Activated CD4-positive, alpha-beta T cell treated with anti-CD3 and anti-CD28 coated beads for 36 hours (primary cell): Measurements from ENCODE around the gene PALB2. TPM values are rescaled to one million over a fixed set of nuclear protein-coding genes. Genes with fewer than 3 reads are reported as not detected.

Experiments
- ATAC-seq: fragments of 200-7000 bp; cut with Tn5 transposase; one replicate; pipeline ENCODE4 v1.10.0; 2021; ENCODE audit warnings: mild to moderate bottlenecking, moderate library complexity
- CTCF ChIA-PET: fragments of 350-600 bp; sonication (Branson Sonifier 250); formaldehyde crosslinking; loops from one replicate; lab custom pipeline; 2021; ENCODE audit warnings: antibody characterized with exemption; lab: Charles Lee
- POLR2A ChIA-PET: fragments of 350-600 bp; sonication (Branson Sonifier 250); formaldehyde crosslinking; loops from one replicate; lab custom pipeline; 2021; ENCODE audit warnings: antibody characterized with exemption, inconsistent platforms; lab: Charles Lee
- DNase-seq: peaks from one replicate; pipeline ENCODE4 v3.0.0-alpha.2; 2020
- H3K27ac Mint-ChIP-seq: one replicate; pipeline ENCODE4 v1.8.0; 2021; ENCODE audit warnings: mixed read lengths
- H3K27me3 Mint-ChIP-seq: one replicate; pipeline ENCODE4 v1.8.0; 2021; ENCODE audit warnings: mixed read lengths
- H3K36me3 Mint-ChIP-seq: one replicate; pipeline ENCODE4 v1.8.0; 2021; ENCODE audit warnings: low read depth, mixed read lengths
- H3K4me1 Mint-ChIP-seq: one replicate; pipeline ENCODE4 v1.8.0; 2021; ENCODE audit warnings: mixed read lengths
- H3K4me3 Mint-ChIP-seq: one replicate; pipeline ENCODE4 v1.8.0; 2021; ENCODE audit warnings: mild to moderate bottlenecking, moderate library complexity, mixed read lengths
- H3K9me3 Mint-ChIP-seq: one replicate; pipeline ENCODE4 v1.8.0; 2021; ENCODE audit warnings: low read depth, mixed read lengths
- intact Hi-C, 2 experiments: fragments of 100-400 bp; cut with DNase I in 1 of 2; cut with micrococcal nuclease in 1 of 2; formaldehyde crosslinking; loops; one replicate each; pipeline versions ENCODE4 v1.14.2 to v1.15.1; 2022 to 2024; cut with DNase I, micrococcal nuclease
- total RNA-seq, 2 experiments: library from RNA; stranded (reverse); gene quantifications; one replicate each; pipeline ENCODE4 v1.2.3, GENCODE V29; 2021

Gene PALB2
- total RNA-seq, 2 experiments from 2014 or later, result 23.1 to 23.5 TPM

GRCh38 chr16:23564575-23565363, 76.3 kb downstream of the PALB2 start:
- ChIA-PET CTCF (interaction anchor here (0.5 kb wide), 1 partner anchor 21 kb away, joined by 3 read pairs; no protein-coding TSS in a partner anchor), POLR2A (no interaction called here)
- Mint-ChIP-seq H3K4me3 (no peak overlapping the region), H3K36me3 (peaks cover 59% of the 10 kb centered on the region), H3K27ac (no peak overlapping the region), H3K4me1 (peaks cover 10% of the 10 kb centered on the region), H3K27me3 (no peaks in the 10 kb centered on the region), H3K9me3 (no peaks in the 10 kb centered on the region)
- DNase-seq, result no peak
- no peak for ATAC-seq
- intact Hi-C loops, result no loop called here

- POLR2A ChIA-PET, result no interaction called here
- H3K27me3 Mint-ChIP-seq, result no peaks in the 10 kb centered on the region
These were observed 77.9 kb downstream of the PALB2 start for GRCh38 chr16:23563186-23563585.

GRCh38 chr16:23562505-23562904, 78.6 kb downstream of the PALB2 start:
- CTCF ChIA-PET, result no interaction called here
- POLR2A ChIA-PET, result no interaction called here
- H3K27ac Mint-ChIP-seq, result no peak overlapping the region

More at GRCh38 chr16:23563186-23563585, 77.9 kb downstream of the PALB2 start:
- CTCF ChIA-PET, result no interaction called here
- Mint-ChIP-seq H3K4me1 (peaks cover 22% of the 10 kb centered on the region), H3K36me3 (peaks cover 59% of the 10 kb centered on the region), H3K4me3 (no peak overlapping the region), H3K9me3 (no peaks in the 10 kb centered on the region), H3K27ac (no peak overlapping the region)
- DNase-seq (no peak), ATAC-seq (no peak)
- intact Hi-C loops, result no loop called here

GRCh38 chr16:23561586-23561985, 79.5 kb downstream of the PALB2 start:
- Mint-ChIP-seq H3K27ac (no peak overlapping the region), H3K9me3 (no peaks in the 10 kb centered on the region), H3K4me3 (no peak overlapping the region), H3K36me3 (peaks cover 52% of the 10 kb centered on the region), H3K27me3 (no peaks in the 10 kb centered on the region), H3K4me1 (peaks cover 26% of the 10 kb centered on the region)
- DNase-seq (no peak), ATAC-seq (no peak)
- ChIA-PET CTCF (interaction anchor here (1.1 kb wide), 1 partner anchor 9 kb away, joined by 3 read pairs; no protein-coding TSS in a partner anchor), POLR2A (interaction anchor here (0.7 kb wide), 1 partner anchor 118 kb away, joined by 3 read pairs; no protein-coding TSS in a partner anchor)
- intact Hi-C loops, result no loop called here

More at GRCh38 chr16:23562505-23562904, 78.6 kb downstream of the PALB2 start:
- H3K4me1 Mint-ChIP-seq, result peaks cover 22% of the 10 kb centered on the region
- peaks cover 56% of the 10 kb centered on the region for H3K36me3 Mint-ChIP-seq
- H3K9me3 Mint-ChIP-seq, result no peaks in the 10 kb centered on the region
- no peak for ATAC-seq
- DNase-seq, result no peak
- H3K4me3 Mint-ChIP-seq, result no peak overlapping the region
- no peaks in the 10 kb centered on the region for H3K27me3 Mint-ChIP-seq
- intact Hi-C loops, result no loop called here

- ChIA-PET POLR2A (interaction anchor here (0.6 to 1.6 kb wide), 8 partner anchors 12 to 112 kb away, joined by 3 to 6 read pairs (median 4); no protein-coding TSS in a partner anchor), CTCF (interaction anchor here (0.6 to 1.5 kb wide), 5 partner anchors 34 to 86 kb away, joined by 3 to 9 read pairs (median 3); partner anchors contain the start of genes NDUFAB1 and PALB2)
- Mint-ChIP-seq H3K4me3 (peak overlapping the region; percentile 94), H3K27ac (peak overlapping the region; percentile 70), H3K9me3 (no peaks in the 10 kb centered on the region), H3K36me3 (peaks cover 38% of the 10 kb centered on the region), H3K4me1 (peaks cover 34% of the 10 kb centered on the region), H3K27me3 (no peaks in the 10 kb centered on the region)
- peak; percentile 3 for ATAC-seq
- no peak for DNase-seq
- intact Hi-C loops, result loop anchor here (1.0 to 5.0 kb wide), 12 partner anchors 38 to 1605 kb away; partner anchors contain the start of genes DCTN5 (in 2 of the 2), NDUFAB1 (in 2 of the 2), PALB2 (in 2 of the 2) and COG7 (in 1 of the 2)
These were observed 83.1 kb downstream of the PALB2 start for GRCh38 chr16:23557779-23558702.

- ATAC-seq (peak; percentile 92), DNase-seq (peak; percentile 99)
- Mint-ChIP-seq H3K4me3 (peak within 1 kb of the TSS; percentile 94), H3K36me3 (peaks cover 30% of the 10 kb centered on the region), H3K9me3 (no peaks in the 10 kb centered on the region), H3K27me3 (no peaks in the 10 kb centered on the region), H3K4me1 (peaks cover 34% of the 10 kb centered on the region), H3K27ac (peak within 1 kb of the TSS; percentile 94)
- POLR2A ChIA-PET, result interaction anchor here (0.9 to 1.5 kb wide), 6 partner anchors 13 to 52 kb away, joined by 3 to 5 read pairs (median 4); no protein-coding TSS in a partner anchor
- intact Hi-C loops, result loop anchor here (1.0 to 5.0 kb wide), 12 partner anchors 39 to 1604 kb away; partner anchors contain the start of genes DCTN5 (in 2 of the 2), NDUFAB1 (in 2 of the 2), PALB2 (in 2 of the 2) and COG7 (in 1 of the 2)
- CTCF ChIA-PET, result interaction anchor here (0.8 to 1.5 kb wide), 4 partner anchors 36 to 95 kb away, joined by 3 to 9 read pairs (median 3); partner anchors contain the start of gene NDUFAB1
These were observed 84.0 kb downstream of the PALB2 start, which contains the start of the genes EARS2 and UBFD1 for GRCh38 chr16:23556881-23557778. Gene EARS2, minus strand, starts transcription at chr16:23557350. Its CDS starts 7 bp downstream, at chr16:23557343. Gene UBFD1, plus strand, starts transcription at chr16:23557727. Its CDS starts 16 bp downstream, at chr16:23557743.

- DNase-seq (no peak), ATAC-seq (no peak)
- intact Hi-C loops, result no loop called here
- Mint-ChIP-seq H3K36me3 (peaks cover 27% of the 10 kb centered on the region), H3K27me3 (no peaks in the 10 kb centered on the region), H3K4me1 (peaks cover 22% of the 10 kb centered on the region), H3K4me3 (no peak overlapping the region), H3K9me3 (no peaks in the 10 kb centered on the region), H3K27ac (peak overlapping the region; percentile 40)
- ChIA-PET CTCF (interaction anchor here (0.6 to 1.5 kb wide), 4 partner anchors 21 to 123 kb away, joined by 3 to 6 read pairs (median 4); no protein-coding TSS in a partner anchor), POLR2A (no interaction called here)
These were observed 86.6 kb downstream of the PALB2 start for GRCh38 chr16:23554536-23554935.

Other genes starting within 250 kb of the PALB2 start
- 10 to 100 TPM; 18.1 to 19.9 TPM for gene COG7, start 188.1 kb downstream of the PALB2 start, total RNA-seq
- gene GGA2, start 130.8 kb downstream of the PALB2 start, total RNA-seq, result 100 to 1,000 TPM in 1 of 2 experiments, 10 to 100 TPM in 1; 86.7 to 114 TPM
- 10 to 100 TPM; 26.6 to 31.9 TPM for gene EARS2, start 84.0 kb downstream of the PALB2 start, total RNA-seq
- 10 to 100 TPM; 56.8 to 57.2 TPM for gene UBFD1, start 83.6 kb downstream of the PALB2 start, total RNA-seq
- 100 to 1,000 TPM in 1 of 2 experiments, 10 to 100 TPM in 1; 81.5 to 158 TPM for gene NDUFAB1, start 45.0 kb downstream of the PALB2 start, total RNA-seq
- 10 to 100 TPM; 47.1 to 55.8 TPM for gene DCTN5, start 156 bp upstream of the PALB2 start, total RNA-seq
- gene PLK1, start 37.6 kb upstream of the PALB2 start, total RNA-seq, result 100 to 1,000 TPM in 1 of 2 experiments, 10 to 100 TPM in 1; 91.4 to 120 TPM
- not detected for gene ERN2, start 71.9 kb upstream of the PALB2 start, total RNA-seq
- gene CHP2, start 113.7 kb upstream of the PALB2 start, total RNA-seq, result not detected
- 10 to 100 TPM; 57.5 to 83.8 TPM for gene PRKCB, start 194.7 kb upstream of the PALB2 start, total RNA-seq